RPMI8226 (cell line): ENCODE data around the gene GSK3B.
"Not testable (repeated sequence)": the region's sequence is repeated elsewhere in the genome, so short reads cannot be mapped to it uniquely, and the experiment has no call there.

Experiments
- DNase-seq: peaks from one replicate; pipeline ENCODE4 v3.0.0-alpha.2; 2015

GSK3B gene

GRCh38 chr3:119998166-119998565, 96.1 kb downstream of the GSK3B start:
- DNase-seq = no peak

GRCh38 chr3:119990888-119991287, 103.4 kb downstream of the GSK3B start:
- DNase-seq = no peak

- DNase-seq = no peak
These were observed 104.1 kb downstream of the GSK3B start for GRCh38 chr3:119989981-119990655.

GRCh38 chr3:119986812-119987211, 107.4 kb downstream of the GSK3B start:
- DNase-seq = not testable (repeated sequence)

GRCh38 chr3:119981386-119981785, 112.9 kb downstream of the GSK3B start:
- DNase-seq = no peak

GRCh38 chr3:119978554-119979208, 115.6 kb downstream of the GSK3B start:
- no peak for DNase-seq

GRCh38 chr3:119977353-119977752, 116.9 kb downstream of the GSK3B start:
- DNase-seq = no peak

- no peak for DNase-seq
These were observed 118.0 kb downstream of the GSK3B start for GRCh38 chr3:119976214-119976613.

- DNase-seq = no peak
These were observed 119.6 kb downstream of the GSK3B start for GRCh38 chr3:119974656-119975055.

- no peak for DNase-seq
These were observed 121.1 kb downstream of the GSK3B start for GRCh38 chr3:119973018-119973646.

- DNase-seq = no peak
These were observed 124.5 kb downstream of the GSK3B start for GRCh38 chr3:119969759-119970158.

- DNase-seq = no peak
These were observed 126.8 kb downstream of the GSK3B start for GRCh38 chr3:119967353-119968006.

GRCh38 chr3:119965692-119966091, 128.6 kb downstream of the GSK3B start:
- DNase-seq = no peak

GRCh38 chr3:119964294-119964693, 130.0 kb downstream of the GSK3B start:
- no peak for DNase-seq

GRCh38 chr3:119955972-119956371, 138.3 kb downstream of the GSK3B start:
- DNase-seq = no peak

- no peak for DNase-seq
These were observed 143.5 kb downstream of the GSK3B start for GRCh38 chr3:119950666-119951325.

GRCh38 chr3:119945291-119945690, 149.0 kb downstream of the GSK3B start:
- DNase-seq = no peak

- no peak for DNase-seq
These were observed 150.2 kb downstream of the GSK3B start for GRCh38 chr3:119944091-119944490.

GRCh38 chr3:119939077-119939476, 155.2 kb downstream of the GSK3B start:
- no peak for DNase-seq

- DNase-seq = peak; percentile 4
These were observed 157.0 kb downstream of the GSK3B start for GRCh38 chr3:119937229-119937628.

GRCh38 chr3:119934249-119934648, 160.0 kb downstream of the GSK3B start:
- DNase-seq = no peak

GRCh38 chr3:119933207-119933606, 161.0 kb downstream of the GSK3B start:
- DNase-seq = no peak

- DNase-seq = no peak
These were observed 164.0 kb downstream of the GSK3B start for GRCh38 chr3:119930286-119930685.
